HEK293 (cell line): ENCODE measurements around the gene PPIE.

Experiments used
- ATF2 ChIP-seq: fragments of 450-650 bp; formaldehyde crosslinking; IDR thresholded peaks from 2 replicates; pipeline ENCODE4 v1.5.1; 2016; ENCODE audit warnings: missing biosample characterization, missing genetic modification characterization, low read depth
- ZNF10 ChIP-seq: fragments of 450-650 bp; formaldehyde crosslinking; IDR thresholded peaks from 2 replicates; pipeline ENCODE4 v1.5.1; 2017; ENCODE audit warnings: missing biosample characterization, missing genetic modification characterization
- ZNF266 ChIP-seq: fragments of 450-650 bp; formaldehyde crosslinking; IDR thresholded peaks from 2 replicates; pipeline ENCODE4 v1.5.1; 2016; ENCODE audit warnings: missing biosample characterization, missing genetic modification characterization, low read depth
- ZNF433 ChIP-seq: fragments of 450-650 bp; formaldehyde crosslinking; IDR thresholded peaks from 2 replicates; pipeline ENCODE4 v1.5.1; 2016; ENCODE audit warnings: missing biosample characterization, missing genetic modification characterization, low read depth
- TF ChIP-seq, protein P1 (sequence below): fragments of 450-650 bp; formaldehyde crosslinking; IDR thresholded peaks from 2 replicates; pipeline ENCODE4 v1.5.1; 2016; ENCODE audit warnings: missing biosample characterization, missing genetic modification characterization
- TF ChIP-seq, protein P2 (sequence below): fragments of 450-650 bp; formaldehyde crosslinking; IDR thresholded peaks from 2 replicates; pipeline ENCODE4 v1.5.1; 2017; ENCODE audit warnings: missing biosample characterization, missing genetic modification characterization

DNA sequence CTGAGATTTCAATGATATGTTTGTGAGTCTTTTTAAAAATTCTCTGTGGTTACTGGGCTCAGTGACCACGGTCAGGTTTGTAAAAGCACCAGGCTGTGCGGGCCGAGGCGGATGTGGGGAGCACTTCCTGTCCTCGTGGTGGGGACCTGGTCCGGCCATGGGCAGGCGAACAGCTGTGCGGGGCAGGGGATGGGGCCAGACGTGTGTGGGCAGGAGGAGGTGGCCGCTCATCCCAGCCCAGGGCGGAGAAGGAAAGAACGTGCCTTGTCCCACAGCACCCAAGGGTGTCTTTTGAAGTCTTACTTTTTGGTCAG lies 37.7 kb downstream of the PPIE start:
- TF ChIP-seq, protein P1, sequence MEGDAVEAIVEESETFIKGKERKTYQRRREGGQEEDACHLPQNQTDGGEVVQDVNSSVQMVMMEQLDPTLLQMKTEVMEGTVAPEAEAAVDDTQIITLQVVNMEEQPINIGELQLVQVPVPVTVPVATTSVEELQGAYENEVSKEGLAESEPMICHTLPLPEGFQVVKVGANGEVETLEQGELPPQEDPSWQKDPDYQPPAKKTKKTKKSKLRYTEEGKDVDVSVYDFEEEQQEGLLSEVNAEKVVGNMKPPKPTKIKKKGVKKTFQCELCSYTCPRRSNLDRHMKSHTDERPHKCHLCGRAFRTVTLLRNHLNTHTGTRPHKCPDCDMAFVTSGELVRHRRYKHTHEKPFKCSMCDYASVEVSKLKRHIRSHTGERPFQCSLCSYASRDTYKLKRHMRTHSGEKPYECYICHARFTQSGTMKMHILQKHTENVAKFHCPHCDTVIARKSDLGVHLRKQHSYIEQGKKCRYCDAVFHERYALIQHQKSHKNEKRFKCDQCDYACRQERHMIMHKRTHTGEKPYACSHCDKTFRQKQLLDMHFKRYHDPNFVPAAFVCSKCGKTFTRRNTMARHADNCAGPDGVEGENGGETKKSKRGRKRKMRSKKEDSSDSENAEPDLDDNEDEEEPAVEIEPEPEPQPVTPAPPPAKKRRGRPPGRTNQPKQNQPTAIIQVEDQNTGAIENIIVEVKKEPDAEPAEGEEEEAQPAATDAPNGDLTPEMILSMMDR = no peak
- no peak for TF ChIP-seq ZNF10
- TF ChIP-seq, protein P2, sequence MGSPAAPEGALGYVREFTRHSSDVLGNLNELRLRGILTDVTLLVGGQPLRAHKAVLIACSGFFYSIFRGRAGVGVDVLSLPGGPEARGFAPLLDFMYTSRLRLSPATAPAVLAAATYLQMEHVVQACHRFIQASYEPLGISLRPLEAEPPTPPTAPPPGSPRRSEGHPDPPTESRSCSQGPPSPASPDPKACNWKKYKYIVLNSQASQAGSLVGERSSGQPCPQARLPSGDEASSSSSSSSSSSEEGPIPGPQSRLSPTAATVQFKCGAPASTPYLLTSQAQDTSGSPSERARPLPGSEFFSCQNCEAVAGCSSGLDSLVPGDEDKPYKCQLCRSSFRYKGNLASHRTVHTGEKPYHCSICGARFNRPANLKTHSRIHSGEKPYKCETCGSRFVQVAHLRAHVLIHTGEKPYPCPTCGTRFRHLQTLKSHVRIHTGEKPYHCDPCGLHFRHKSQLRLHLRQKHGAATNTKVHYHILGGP (tag by site-specific recombination) = no peak
- TF ChIP-seq ZNF266 (tag by site-specific recombination) = no peak
- no peak for TF ChIP-seq ZNF433 (tag by site-specific recombination)
- no peak for TF ChIP-seq ATF2 (tag by site-specific recombination)
